HepG2 (cell line): ENCODE data around the gene TPRG1L. TPM values are rescaled to one million over a fixed set of nuclear protein-coding genes. Genes with fewer than 3 reads are reported as not detected.

Source experiments
- ATAC-seq: fragments of 200-7000 bp; cut with Tn5 transposase; 3 replicates; pipeline ENCODE4 v1.9.1; 2020; ENCODE audit warnings: mild to moderate bottlenecking, moderate library complexity
- BruUV-seq: library from RNA; stranded (reverse); fragments of 400-500 nt; replicated peaks from 2 replicates; lab custom pipeline; 2021; lab: Mats Ljungman, UMichigan
- CTCF ChIA-PET: fragments of 300-600 bp; formaldehyde crosslinking; extraction: SDS; loops from one replicate; lab custom pipeline; 2021; ENCODE audit warnings: low total read pairs, inconsistent platforms, low intra/inter-chr PET ratio; lab: Yijun Ruan, JAX
- POLR2A ChIA-PET: fragments of 350-600 bp; sonication (Branson Sonifier 250); formaldehyde crosslinking; loops from one replicate; lab custom pipeline; 2020; ENCODE audit warnings: antibody characterized with exemption, inconsistent platforms; lab: Yijun Ruan, JAX
- DNase-seq: peaks from one replicate; pipeline ENCODE4 v3.0.0-alpha.2; 2015; ENCODE audit warnings: low spot score
- FAIRE-seq: peaks from 3 replicates; lab custom pipeline; 2011; peaks lifted over from hg19 to GRCh38; lab: Jason Lieb, UNC
- H2AFZ ChIP-seq: one replicate; pipeline ENCODE4 v1.6.1; 2011; ENCODE audit warnings: low read length, inconsistent platforms
- H3K27ac ChIP-seq: fragments of 300-600 bp; 3 replicates; pipeline ENCODE4 v1.8.0; 2011; ENCODE audit warnings: mixed run types, mild to moderate bottlenecking, mixed read lengths, low read length, inconsistent platforms; ENCODE audit not compliant: insufficient read depth; ENCODE audit errors: extremely low read length
- H3K27me3 ChIP-seq, 2 experiments: fragments of 200-600 bp in 1 of 2; 2 replicates in 1 of 2; 3 replicates in 1 of 2; pipeline versions ENCODE4 v1.6.0 to v1.8.0; 2011; ENCODE audit warnings: low read length in 2 of 2, mild to moderate bottlenecking in 2 of 2, moderate library complexity in 2 of 2, inconsistent platforms in 1 of 2; ENCODE audit not compliant: insufficient read depth in 2 of 2, control insufficient read depth in 1 of 2
- H3K36me3 ChIP-seq, 2 experiments: fragments of 200-600 bp in 1 of 2; replicated peaks in 1 of 2; 2 replicates in 1 of 2; 3 replicates in 1 of 2; pipeline versions ENCODE4 v1.5.1 to v1.8.0; 2011; ENCODE audit warnings: low read length in 2 of 2, inconsistent platforms in 1 of 2; ENCODE audit not compliant: insufficient read depth in 2 of 2, control insufficient read depth in 1 of 2
- H3K4me1 ChIP-seq: 2 replicates; pipeline ENCODE4 v1.5.1; 2012; ENCODE audit warnings: low read length, inconsistent platforms; ENCODE audit not compliant: insufficient read depth
- H3K4me2 ChIP-seq: 2 replicates; pipeline ENCODE4 v1.6.0; 2011; ENCODE audit warnings: low read depth, low read length, inconsistent platforms
- H3K4me3 ChIP-seq, 3 experiments: fragments of 200-600 bp in 1 of 3; sonication (generic), shearing (Covaris generic) in 1 of 3; replicated peaks in 1 of 3; 2 replicates each; pipeline ENCODE4 v1.5.1; 2011 to 2016; ENCODE audit warnings: low read length in 3 of 3, inconsistent platforms in 2 of 3, low read depth in 2 of 3, mild to moderate bottlenecking in 2 of 3, control low read depth in 1 of 3, mixed read lengths in 1 of 3; ENCODE audit not compliant: insufficient read depth in 1 of 3
- H3K79me2 ChIP-seq: one replicate; pipeline ENCODE4 v1.6.1; 2011; ENCODE audit warnings: low read length, inconsistent platforms; ENCODE audit not compliant: insufficient read depth
- H3K9ac ChIP-seq: 2 replicates; pipeline ENCODE4 v1.6.0; 2011; ENCODE audit warnings: mild to moderate bottlenecking, low read depth, low read length, inconsistent platforms; ENCODE audit not compliant: insufficient read depth
- H3K9me3 ChIP-seq: 2 replicates; pipeline ENCODE4 v1.5.1; 2012; ENCODE audit warnings: mild to moderate bottlenecking, low read length
- H4K20me1 ChIP-seq: 2 replicates; pipeline ENCODE4 v1.6.0; 2011; ENCODE audit warnings: inconsistent platforms, mild to moderate bottlenecking, low read length, moderate library complexity; ENCODE audit not compliant: insufficient read depth
- ASH2L ChIP-seq: fragments of 300-600, 200-600 bp; sonication (generic); IDR thresholded peaks from 2 replicates; pipeline ENCODE4 v1.7.0; 2017; ENCODE audit warnings: low read depth, mild to moderate bottlenecking, moderate library complexity, mixed read lengths, low read length; ENCODE audit not compliant: insufficient read length
- CC2D1A ChIP-seq: sonication (generic); formaldehyde crosslinking; IDR thresholded peaks from 2 replicates; pipeline ENCODE4 v1.8.1; 2023; ENCODE audit warnings: mild to moderate bottlenecking, missing genetic modification reagents
- DMAP1 ChIP-seq: IDR thresholded peaks from 2 replicates; pipeline ENCODE4 v1.6.1; 2016
- HOXA7 ChIP-seq: sonication (generic); formaldehyde crosslinking; IDR thresholded peaks from 2 replicates; pipeline ENCODE4 v1.8.1; 2022; ENCODE audit warnings: mild to moderate bottlenecking, missing genetic modification reagents, moderate library complexity
- JDP2 ChIP-seq: sonication (generic); formaldehyde crosslinking; IDR thresholded peaks from 2 replicates; pipeline ENCODE4 v1.8.1; 2022; ENCODE audit warnings: missing genetic modification reagents, borderline replicate concordance
- MEIS2 ChIP-seq: sonication (generic); formaldehyde crosslinking; IDR thresholded peaks from 2 replicates; pipeline ENCODE4 v1.9.0; 2021; ENCODE audit warnings: mild to moderate bottlenecking, missing genetic modification reagents
- NR2F1 ChIP-seq, 2 experiments: fragments of 450-650 bp in 1 of 2; formaldehyde crosslinking in 1 of 2; IDR thresholded peaks; 2 replicates each; pipeline versions ENCODE4 v1.5.0 to v1.6.1; 2016 to 2020; ENCODE audit warnings: mild to moderate bottlenecking in 1 of 2, missing compliant biosample characterization in 1 of 2, missing genetic modification reagents in 1 of 2, moderate library complexity in 1 of 2
- POLR2G ChIP-seq: fragments of 200-400 bp; formaldehyde crosslinking; IDR thresholded peaks from 2 replicates; pipeline ENCODE4 v1.6.1; 2018; ENCODE audit warnings: mild to moderate bottlenecking, low read depth, low read length, moderate library complexity
- ZNF205 ChIP-seq: IDR thresholded peaks from 2 replicates; pipeline ENCODE4 v1.6.1; 2018; ENCODE audit warnings: missing biosample characterization, missing genetic modification reagents
- ZNF230 ChIP-seq: sonication (generic); formaldehyde crosslinking; IDR thresholded peaks from 2 replicates; pipeline ENCODE4 v1.4.0; 2020; ENCODE audit warnings: mild to moderate bottlenecking, missing genetic modification reagents
- ZNF333 ChIP-seq: sonication (generic); formaldehyde crosslinking; IDR thresholded peaks from 2 replicates; pipeline ENCODE4 v1.4.0; 2020; ENCODE audit warnings: mild to moderate bottlenecking, missing genetic modification reagents, borderline replicate concordance
- ZNF75D ChIP-seq: sonication (generic); formaldehyde crosslinking; IDR thresholded peaks from 2 replicates; pipeline ENCODE4 v1.8.1; 2023; ENCODE audit warnings: missing genetic modification reagents, mild to moderate bottlenecking, borderline replicate concordance
- ZNF790 ChIP-seq: sonication (generic); formaldehyde crosslinking; IDR thresholded peaks from 2 replicates; pipeline ENCODE4 v1.8.0; 2022; ENCODE audit warnings: missing genetic modification reagents, mild to moderate bottlenecking, borderline replicate concordance
- WGBS: methylation state at CpG from one replicate; pipeline ENCODE4 v1.1.6; 2017; ENCODE audit warnings: low lambda C conversion rate; 5-methylcytosine and 5-hydroxymethylcytosine counted together
- in situ Hi-C: cut with HindIII; loops from 2 replicates; pipeline ENCODE4 v1.10.0; 2017; ENCODE audit warnings: low pct_unique_long_range_greater_than_20kb; ENCODE audit not compliant: extremely low pct_ligation_motif_present
- intact Hi-C: fragments of 100-400 bp; cut with micrococcal nuclease; formaldehyde crosslinking; loops from one replicate; pipeline ENCODE4 v1.10.0; 2022; ENCODE audit not compliant: unreplicated experiment
- polyA plus RNA-seq, 8 experiments: library from polyadenylated mRNA; depleted of rRNA in 3 of 8; stranded (reverse) in 7 of 8; unstranded in 1 of 8; fragments of >200 nt; fragmentation: Illumina TruSeq in 4 of 8; extraction: Trizol in 4 of 8; gene quantifications; 2 replicates each; pipeline versions ENCODE4 v1.2.1 to v1.2.3, GENCODE V29; 2011 to 2016; ENCODE audit warnings: low read depth in 4 of 8, missing spikeins in 1 of 8, mixed read lengths in 1 of 8; ENCODE audit not compliant: insufficient read depth in 1 of 8
- total RNA-seq, 5 experiments: library from RNA; depleted of rRNA; stranded (reverse); fragments of >200 nt; fragmentation: Illumina TruSeq; extraction: Trizol; gene quantifications; 2 replicates each; pipeline ENCODE4 v1.2.3, GENCODE V29; 2016; ENCODE audit warnings: low read depth in 1 of 5
- TF ChIP-seq, protein P1 (sequence below): sonication (generic); formaldehyde crosslinking; IDR thresholded peaks from 2 replicates; pipeline ENCODE4 v1.5.0; 2020; ENCODE audit warnings: missing genetic modification reagents, mild to moderate bottlenecking, borderline replicate concordance
- TF ChIP-seq, protein P2 (sequence below), 2 experiments: fragments of 450-650 bp in 1 of 2; sonication (generic) in 1 of 2; formaldehyde crosslinking; IDR thresholded peaks; 2 replicates each; pipeline versions ENCODE4 v1.5.0 to v1.8.0; 2020 to 2022; ENCODE audit warnings: mild to moderate bottlenecking in 1 of 2, missing genetic modification reagents in 1 of 2
- TF ChIP-seq, protein P3 (sequence below): sonication (generic); formaldehyde crosslinking; IDR thresholded peaks from 2 replicates; pipeline ENCODE4 v1.4.0; 2020; ENCODE audit warnings: missing genetic modification reagents

The TPRG1L gene
- total and polyA plus RNA-seq, 2 of the 13 experiments (the other 11 are each of a cell fraction or from before 2014, with no cell fraction given): 21.3 to 37.4 TPM

GRCh38 chr1:3598522-3599285, 26.1 kb upstream of the TPRG1L start:
- Histone ChIP-seq H3K4me3 (no peak overlapping the region; a peak in 1 of 6 replicates), H3K79me2 (no peaks in the 10 kb centered on the region), H4K20me1 (no peaks in the 10 kb centered on the region), H3K4me2 (no peak overlapping the region), H3K4me1 (peaks cover 12% of the 10 kb centered on the region), H3K27ac (no peak overlapping the region), H3K36me3 (no peaks in the 10 kb centered on the region), H3K27me3 (peaks cover 36 to 92% of the 10 kb centered on the region in 2 experiments), H3K9ac (no peak overlapping the region), H2AFZ (no peak overlapping the region), H3K9me3 (no peaks in the 10 kb centered on the region)
- ATAC-seq: no peak
- intact Hi-C loops: no loop called here
- DNase-seq: no peak
- CTCF ChIA-PET: no interaction called here
- POLR2A ChIA-PET: no interaction called here
- FAIRE-seq: no peak
- no TSS peak for BruUV-seq
- in situ Hi-C loops: no loop called here
- WGBS: 25% methylated on average over 8 of the region's 30 CpGs
- TF ChIP-seq ASH2L: no peak
- TF ChIP-seq ZNF790 (CRISPR knock-in tag): no peak
- TF ChIP-seq ZNF75D (CRISPR knock-in tag): no peak
- TF ChIP-seq JDP2: no peak
- TF ChIP-seq MEIS2 (CRISPR knock-in tag): no peak
- TF ChIP-seq, protein P1, sequence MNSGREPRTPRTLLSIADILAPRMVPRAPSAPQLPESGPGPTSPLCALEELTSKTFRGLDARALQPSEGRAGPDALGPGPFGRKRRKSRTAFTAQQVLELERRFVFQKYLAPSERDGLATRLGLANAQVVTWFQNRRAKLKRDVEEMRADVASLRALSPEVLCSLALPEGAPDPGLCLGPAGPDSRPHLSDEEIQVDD (CRISPR knock-in tag): no peak
- no peak for TF ChIP-seq ZNF230
- no peak for TF ChIP-seq HOXA7 (CRISPR knock-in tag)
- no peak for TF ChIP-seq POLR2G
- no peak for TF ChIP-seq CC2D1A (CRISPR knock-in tag)
- no peak for TF ChIP-seq NR2F1 (CRISPR knock-in tag; IDR thresholded peaks at IDR 0.05)
- TF ChIP-seq, protein P2, sequence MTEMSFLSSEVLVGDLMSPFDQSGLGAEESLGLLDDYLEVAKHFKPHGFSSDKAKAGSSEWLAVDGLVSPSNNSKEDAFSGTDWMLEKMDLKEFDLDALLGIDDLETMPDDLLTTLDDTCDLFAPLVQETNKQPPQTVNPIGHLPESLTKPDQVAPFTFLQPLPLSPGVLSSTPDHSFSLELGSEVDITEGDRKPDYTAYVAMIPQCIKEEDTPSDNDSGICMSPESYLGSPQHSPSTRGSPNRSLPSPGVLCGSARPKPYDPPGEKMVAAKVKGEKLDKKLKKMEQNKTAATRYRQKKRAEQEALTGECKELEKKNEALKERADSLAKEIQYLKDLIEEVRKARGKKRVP (CRISPR knock-in tag; IDR thresholded peaks at IDR 0.05): no peak
- TF ChIP-seq, protein P3, sequence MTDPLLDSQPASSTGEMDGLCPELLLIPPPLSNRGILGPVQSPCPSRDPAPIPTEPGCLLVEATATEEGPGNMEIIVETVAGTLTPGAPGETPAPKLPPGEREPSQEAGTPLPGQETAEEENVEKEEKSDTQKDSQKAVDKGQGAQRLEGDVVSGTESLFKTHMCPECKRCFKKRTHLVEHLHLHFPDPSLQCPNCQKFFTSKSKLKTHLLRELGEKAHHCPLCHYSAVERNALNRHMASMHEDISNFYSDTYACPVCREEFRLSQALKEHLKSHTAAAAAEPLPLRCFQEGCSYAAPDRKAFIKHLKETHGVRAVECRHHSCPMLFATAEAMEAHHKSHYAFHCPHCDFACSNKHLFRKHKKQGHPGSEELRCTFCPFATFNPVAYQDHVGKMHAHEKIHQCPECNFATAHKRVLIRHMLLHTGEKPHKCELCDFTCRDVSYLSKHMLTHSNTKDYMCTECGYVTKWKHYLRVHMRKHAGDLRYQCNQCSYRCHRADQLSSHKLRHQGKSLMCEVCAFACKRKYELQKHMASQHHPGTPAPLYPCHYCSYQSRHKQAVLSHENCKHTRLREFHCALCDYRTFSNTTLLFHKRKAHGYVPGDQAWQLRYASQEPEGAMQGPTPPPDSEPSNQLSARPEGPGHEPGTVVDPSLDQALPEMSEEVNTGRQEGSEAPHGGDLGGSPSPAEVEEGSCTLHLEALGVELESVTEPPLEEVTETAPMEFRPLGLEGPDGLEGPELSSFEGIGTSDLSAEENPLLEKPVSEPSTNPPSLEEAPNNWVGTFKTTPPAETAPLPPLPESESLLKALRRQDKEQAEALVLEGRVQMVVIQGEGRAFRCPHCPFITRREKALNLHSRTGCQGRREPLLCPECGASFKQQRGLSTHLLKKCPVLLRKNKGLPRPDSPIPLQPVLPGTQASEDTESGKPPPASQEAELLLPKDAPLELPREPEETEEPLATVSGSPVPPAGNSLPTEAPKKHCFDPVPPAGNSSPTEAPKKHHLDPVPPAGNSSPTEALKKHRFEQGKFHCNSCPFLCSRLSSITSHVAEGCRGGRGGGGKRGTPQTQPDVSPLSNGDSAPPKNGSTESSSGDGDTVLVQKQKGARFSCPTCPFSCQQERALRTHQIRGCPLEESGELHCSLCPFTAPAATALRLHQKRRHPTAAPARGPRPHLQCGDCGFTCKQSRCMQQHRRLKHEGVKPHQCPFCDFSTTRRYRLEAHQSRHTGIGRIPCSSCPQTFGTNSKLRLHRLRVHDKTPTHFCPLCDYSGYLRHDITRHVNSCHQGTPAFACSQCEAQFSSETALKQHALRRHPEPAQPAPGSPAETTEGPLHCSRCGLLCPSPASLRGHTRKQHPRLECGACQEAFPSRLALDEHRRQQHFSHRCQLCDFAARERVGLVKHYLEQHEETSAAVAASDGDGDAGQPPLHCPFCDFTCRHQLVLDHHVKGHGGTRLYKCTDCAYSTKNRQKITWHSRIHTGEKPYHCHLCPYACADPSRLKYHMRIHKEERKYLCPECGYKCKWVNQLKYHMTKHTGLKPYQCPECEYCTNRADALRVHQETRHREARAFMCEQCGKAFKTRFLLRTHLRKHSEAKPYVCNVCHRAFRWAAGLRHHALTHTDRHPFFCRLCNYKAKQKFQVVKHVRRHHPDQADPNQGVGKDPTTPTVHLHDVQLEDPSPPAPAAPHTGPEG (CRISPR knock-in tag): no peak
- TF ChIP-seq ZNF205 (CRISPR knock-in tag): no peak
- TF ChIP-seq DMAP1 (CRISPR knock-in tag): no peak
- no peak for TF ChIP-seq ZNF333 (CRISPR knock-in tag)
